HEK293 (cell line): ENCODE results near the gene TIE1.

ENCODE experiments used
- CTCF ChIA-PET: fragments of 350-600 bp; formaldehyde crosslinking; extraction: SDS; loops from one replicate; lab custom pipeline; 2021; ENCODE audit warnings: antibody characterized with exemption; lab: Yijun Ruan, JAX
- POLR2A ChIA-PET: fragments of 300-600 bp; formaldehyde crosslinking; extraction: SDS; loops from one replicate; lab custom pipeline; 2020; ENCODE audit warnings: antibody characterized with exemption, inconsistent platforms; lab: Yijun Ruan, JAX
- H3K27ac ChIP-seq: fragments of 200-500 bp; sonication (Bioruptor generic); 2 replicates; pipeline ENCODE4 v1.5.1; 2014; ENCODE audit warnings: low read depth, low read length, control low read depth, inconsistent platforms; ENCODE audit errors: extremely low read depth
- H3K36me3 ChIP-seq, 2 experiments: fragments of 200-500 bp in 1 of 2; sonication (Bioruptor generic) in 1 of 2; 1 replicate in 1 of 2; 2 replicates in 1 of 2; pipeline ENCODE4 v1.5.1; 2014 to 2017; ENCODE audit warnings: inconsistent platforms in 2 of 2, low read length in 2 of 2; ENCODE audit not compliant: control insufficient read depth in 2 of 2, insufficient read depth in 1 of 2
- H3K4me1 ChIP-seq: fragments of 200-500 bp; sonication (Bioruptor generic); 2 replicates; pipeline ENCODE4 v1.5.1; 2014; ENCODE audit warnings: mild to moderate bottlenecking, low read length, inconsistent platforms; ENCODE audit not compliant: control insufficient read depth, insufficient read depth
- H3K4me3 ChIP-seq: 2 replicates; pipeline ENCODE4 v1.5.1; 2011; ENCODE audit warnings: low read depth, mild to moderate bottlenecking, control low read depth, low read length, moderate library complexity
- H3K9me3 ChIP-seq: fragments of 200-500 bp; sonication (Bioruptor generic); 2 replicates; pipeline ENCODE4 v1.5.1; 2014; ENCODE audit warnings: low read depth, low read length, inconsistent platforms; ENCODE audit not compliant: control insufficient read depth, insufficient read depth
- MZF1 ChIP-seq: fragments of 450-650 bp; formaldehyde crosslinking; IDR thresholded peaks from 2 replicates; pipeline ENCODE4 v1.5.1; 2017; ENCODE audit warnings: missing biosample characterization, missing genetic modification characterization, borderline replicate concordance
- SCRT2 ChIP-seq: fragments of 450-650 bp; formaldehyde crosslinking; IDR thresholded peaks from 2 replicates; pipeline ENCODE4 v1.5.1; 2016; ENCODE audit warnings: missing biosample characterization, missing genetic modification characterization
- SP7 ChIP-seq: fragments of 450-650 bp; formaldehyde crosslinking; IDR thresholded peaks from 2 replicates; pipeline ENCODE4 v1.5.1; 2016; ENCODE audit warnings: missing biosample characterization, missing genetic modification characterization
- ZBTB1 ChIP-seq: fragments of 450-650 bp; formaldehyde crosslinking; IDR thresholded peaks from 2 replicates; pipeline ENCODE4 v1.5.1; 2016; ENCODE audit warnings: missing biosample characterization, missing genetic modification characterization
- ZBTB48 ChIP-seq: fragments of 450-650 bp; formaldehyde crosslinking; IDR thresholded peaks from 2 replicates; pipeline ENCODE4 v1.5.1; 2016; ENCODE audit warnings: missing biosample characterization, missing genetic modification characterization
- ZEB2 ChIP-seq: fragments of 450-650 bp; formaldehyde crosslinking; IDR thresholded peaks from 2 replicates; pipeline ENCODE4 v1.5.1; 2016; ENCODE audit warnings: missing biosample characterization, missing genetic modification characterization
- ZNF133 ChIP-seq: fragments of 450-650 bp; formaldehyde crosslinking; IDR thresholded peaks from 2 replicates; pipeline ENCODE4 v1.5.1; 2016; ENCODE audit warnings: missing biosample characterization, missing genetic modification characterization
- ZNF155 ChIP-seq: fragments of 450-650 bp; formaldehyde crosslinking; IDR thresholded peaks from 2 replicates; pipeline ENCODE4 v1.5.1; 2016; ENCODE audit warnings: missing biosample characterization, missing genetic modification characterization
- ZNF174 ChIP-seq: fragments of 450-650 bp; formaldehyde crosslinking; IDR thresholded peaks from 2 replicates; pipeline ENCODE4 v1.5.0; 2017; ENCODE audit warnings: missing biosample characterization, mild to moderate bottlenecking, missing genetic modification characterization
- ZNF248 ChIP-seq: fragments of 450-650 bp; formaldehyde crosslinking; IDR thresholded peaks from 2 replicates; pipeline ENCODE4 v1.5.1; 2017; ENCODE audit warnings: missing biosample characterization, missing genetic modification characterization
- ZNF366 ChIP-seq: fragments of 450-650 bp; formaldehyde crosslinking; conservative IDR thresholded peaks from 2 replicates; pipeline ENCODE4 v1.5.1; 2016; ENCODE audit warnings: missing biosample characterization, missing genetic modification characterization
- ZNF37A ChIP-seq: fragments of 450-650 bp; IDR thresholded peaks from 2 replicates; pipeline ENCODE4 v1.5.1; 2018; ENCODE audit warnings: missing biosample characterization, missing genetic modification characterization
- ZNF391 ChIP-seq: fragments of 450-650 bp; formaldehyde crosslinking; IDR thresholded peaks from 2 replicates; pipeline ENCODE4 v1.5.1; 2016; ENCODE audit warnings: low read depth, missing biosample characterization, missing genetic modification characterization, borderline replicate concordance
- ZNF560 ChIP-seq: fragments of 450-650 bp; formaldehyde crosslinking; IDR thresholded peaks from 2 replicates; pipeline ENCODE4 v1.5.1; 2017; ENCODE audit warnings: missing biosample characterization, missing genetic modification characterization, borderline replicate concordance
- ZNF629 ChIP-seq: fragments of 450-650 bp; formaldehyde crosslinking; IDR thresholded peaks from 2 replicates; pipeline ENCODE4 v1.5.1; 2017; ENCODE audit warnings: missing biosample characterization, missing genetic modification characterization
- ZNF660 ChIP-seq: fragments of 450-650 bp; IDR thresholded peaks from 2 replicates; pipeline ENCODE4 v1.5.1; 2018; ENCODE audit warnings: missing biosample characterization, mild to moderate bottlenecking, missing genetic modification characterization
- ZNF664 ChIP-seq: fragments of 450-650 bp; formaldehyde crosslinking; IDR thresholded peaks from 2 replicates; pipeline ENCODE4 v1.5.1; 2016; ENCODE audit warnings: missing biosample characterization, missing genetic modification characterization
- ZNF747 ChIP-seq: fragments of 450-650 bp; formaldehyde crosslinking; IDR thresholded peaks from 2 replicates; pipeline ENCODE4 v1.5.1; 2016; ENCODE audit warnings: missing biosample characterization, missing genetic modification characterization
- ZNF843 ChIP-seq: fragments of 450-650 bp; formaldehyde crosslinking; IDR thresholded peaks from 2 replicates; pipeline ENCODE4 v1.5.1; 2016; ENCODE audit warnings: missing biosample characterization, missing genetic modification characterization
- ZXDB ChIP-seq: fragments of 450-650 bp; formaldehyde crosslinking; IDR thresholded peaks from 2 replicates; pipeline ENCODE4 v1.5.1; 2016; ENCODE audit warnings: missing biosample characterization, missing genetic modification characterization
- TF ChIP-seq, protein P1 (sequence below): fragments of 450-650 bp; formaldehyde crosslinking; IDR thresholded peaks from 2 replicates; pipeline ENCODE4 v1.5.1; 2016; ENCODE audit warnings: missing biosample characterization, missing genetic modification characterization
- TF ChIP-seq, protein P2 (sequence below): fragments of 450-650 bp; formaldehyde crosslinking; IDR thresholded peaks from 2 replicates; pipeline ENCODE4 v1.5.1; 2016; ENCODE audit warnings: missing biosample characterization, missing genetic modification characterization
- TF ChIP-seq, protein P3 (sequence below): fragments of 450-650 bp; formaldehyde crosslinking; IDR thresholded peaks from 2 replicates; pipeline ENCODE4 v1.5.1; 2016; ENCODE audit warnings: missing biosample characterization, missing genetic modification characterization
- TF ChIP-seq, protein P4 (sequence below): fragments of 450-650 bp; formaldehyde crosslinking; IDR thresholded peaks from 2 replicates; pipeline ENCODE4 v1.5.1; 2016; ENCODE audit warnings: missing biosample characterization, missing genetic modification characterization

Gene TIE1

DNA sequence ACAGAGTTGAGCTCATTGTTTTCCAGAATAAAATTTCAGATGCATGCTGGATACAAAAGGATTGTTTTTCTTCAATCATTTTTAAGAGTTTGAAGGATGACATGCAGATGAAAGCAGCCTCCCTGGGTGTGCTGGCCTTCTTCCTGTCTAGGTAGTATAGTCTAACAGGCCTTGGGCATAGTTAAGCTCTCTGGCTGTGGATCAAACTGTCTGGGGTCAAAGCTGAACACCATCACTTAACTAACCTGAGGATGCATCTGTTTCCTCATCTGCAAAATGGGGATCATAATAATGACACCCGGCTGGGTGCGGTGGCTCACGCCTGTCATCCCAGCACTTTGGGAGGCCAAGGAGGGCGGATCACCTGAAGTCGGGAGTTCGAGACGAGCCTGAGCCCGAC is 6.0 kb upstream of the TIE1 start:
- Histone ChIP-seq H3K4me1 (peaks cover 4% of the 10 kb centered on the region), H3K27ac (no peak overlapping the region), H3K4me3 (no peak overlapping the region), H3K9me3 (no peaks in the 10 kb centered on the region), H3K36me3 (no peaks in the 10 kb centered on the region)
- POLR2A ChIA-PET: no interaction called here
- TF ChIP-seq ZNF843 (tag by site-specific recombination) (no peak), SP7 (tag by site-specific recombination) (no peak), ZNF155 (tag by site-specific recombination) (no peak), ZNF629 (no peak), ZNF560 (tag by site-specific recombination) (no peak), ZNF37A (tag by site-specific recombination) (no peak), MZF1 (tag by site-specific recombination) (no peak), ZBTB48 (tag by site-specific recombination) (no peak), ZNF391 (no peak), ZBTB1 (no peak), ZNF366 (no peak), ZNF664 (tag by site-specific recombination) (no peak), SCRT2 (tag by site-specific recombination) (no peak), ZNF660 (tag by site-specific recombination) (no peak), ZNF174 (tag by site-specific recombination) (no peak), ZNF248 (no peak)
- TF ChIP-seq, protein P1, sequence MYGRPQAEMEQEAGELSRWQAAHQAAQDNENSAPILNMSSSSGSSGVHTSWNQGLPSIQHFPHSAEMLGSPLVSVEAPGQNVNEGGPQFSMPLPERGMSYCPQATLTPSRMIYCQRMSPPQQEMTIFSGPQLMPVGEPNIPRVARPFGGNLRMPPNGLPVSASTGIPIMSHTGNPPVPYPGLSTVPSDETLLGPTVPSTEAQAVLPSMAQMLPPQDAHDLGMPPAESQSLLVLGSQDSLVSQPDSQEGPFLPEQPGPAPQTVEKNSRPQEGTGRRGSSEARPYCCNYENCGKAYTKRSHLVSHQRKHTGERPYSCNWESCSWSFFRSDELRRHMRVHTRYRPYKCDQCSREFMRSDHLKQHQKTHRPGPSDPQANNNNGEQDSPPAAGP (tag by site-specific recombination): no peak
- TF ChIP-seq, protein P2, sequence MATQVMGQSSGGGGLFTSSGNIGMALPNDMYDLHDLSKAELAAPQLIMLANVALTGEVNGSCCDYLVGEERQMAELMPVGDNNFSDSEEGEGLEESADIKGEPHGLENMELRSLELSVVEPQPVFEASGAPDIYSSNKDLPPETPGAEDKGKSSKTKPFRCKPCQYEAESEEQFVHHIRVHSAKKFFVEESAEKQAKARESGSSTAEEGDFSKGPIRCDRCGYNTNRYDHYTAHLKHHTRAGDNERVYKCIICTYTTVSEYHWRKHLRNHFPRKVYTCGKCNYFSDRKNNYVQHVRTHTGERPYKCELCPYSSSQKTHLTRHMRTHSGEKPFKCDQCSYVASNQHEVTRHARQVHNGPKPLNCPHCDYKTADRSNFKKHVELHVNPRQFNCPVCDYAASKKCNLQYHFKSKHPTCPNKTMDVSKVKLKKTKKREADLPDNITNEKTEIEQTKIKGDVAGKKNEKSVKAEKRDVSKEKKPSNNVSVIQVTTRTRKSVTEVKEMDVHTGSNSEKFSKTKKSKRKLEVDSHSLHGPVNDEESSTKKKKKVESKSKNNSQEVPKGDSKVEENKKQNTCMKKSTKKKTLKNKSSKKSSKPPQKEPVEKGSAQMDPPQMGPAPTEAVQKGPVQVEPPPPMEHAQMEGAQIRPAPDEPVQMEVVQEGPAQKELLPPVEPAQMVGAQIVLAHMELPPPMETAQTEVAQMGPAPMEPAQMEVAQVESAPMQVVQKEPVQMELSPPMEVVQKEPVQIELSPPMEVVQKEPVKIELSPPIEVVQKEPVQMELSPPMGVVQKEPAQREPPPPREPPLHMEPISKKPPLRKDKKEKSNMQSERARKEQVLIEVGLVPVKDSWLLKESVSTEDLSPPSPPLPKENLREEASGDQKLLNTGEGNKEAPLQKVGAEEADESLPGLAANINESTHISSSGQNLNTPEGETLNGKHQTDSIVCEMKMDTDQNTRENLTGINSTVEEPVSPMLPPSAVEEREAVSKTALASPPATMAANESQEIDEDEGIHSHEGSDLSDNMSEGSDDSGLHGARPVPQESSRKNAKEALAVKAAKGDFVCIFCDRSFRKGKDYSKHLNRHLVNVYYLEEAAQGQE (tag by site-specific recombination): no peak
- TF ChIP-seq, protein P3, sequence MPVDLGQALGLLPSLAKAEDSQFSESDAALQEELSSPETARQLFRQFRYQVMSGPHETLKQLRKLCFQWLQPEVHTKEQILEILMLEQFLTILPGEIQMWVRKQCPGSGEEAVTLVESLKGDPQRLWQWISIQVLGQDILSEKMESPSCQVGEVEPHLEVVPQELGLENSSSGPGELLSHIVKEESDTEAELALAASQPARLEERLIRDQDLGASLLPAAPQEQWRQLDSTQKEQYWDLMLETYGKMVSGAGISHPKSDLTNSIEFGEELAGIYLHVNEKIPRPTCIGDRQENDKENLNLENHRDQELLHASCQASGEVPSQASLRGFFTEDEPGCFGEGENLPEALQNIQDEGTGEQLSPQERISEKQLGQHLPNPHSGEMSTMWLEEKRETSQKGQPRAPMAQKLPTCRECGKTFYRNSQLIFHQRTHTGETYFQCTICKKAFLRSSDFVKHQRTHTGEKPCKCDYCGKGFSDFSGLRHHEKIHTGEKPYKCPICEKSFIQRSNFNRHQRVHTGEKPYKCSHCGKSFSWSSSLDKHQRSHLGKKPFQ: no peak
- TF ChIP-seq, protein P4, sequence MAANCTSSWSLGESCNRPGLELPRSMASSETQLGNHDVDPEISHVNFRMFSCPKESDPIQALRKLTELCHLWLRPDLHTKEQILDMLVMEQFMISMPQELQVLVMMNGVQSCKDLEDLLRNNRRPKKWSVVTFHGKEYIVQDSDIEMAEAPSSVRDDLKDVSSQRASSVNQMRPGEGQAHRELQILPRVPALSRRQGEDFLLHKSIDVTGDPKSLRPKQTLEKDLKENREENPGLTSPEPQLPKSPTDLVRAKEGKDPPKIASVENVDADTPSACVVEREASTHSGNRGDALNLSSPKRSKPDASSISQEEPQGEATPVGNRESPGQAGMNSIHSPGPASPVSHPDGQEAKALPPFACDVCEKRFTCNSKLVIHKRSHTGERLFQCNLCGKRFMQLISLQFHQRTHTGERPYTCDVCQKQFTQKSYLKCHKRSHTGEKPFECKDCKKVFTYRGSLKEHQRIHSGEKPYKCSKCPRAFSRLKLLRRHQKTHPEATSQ (tag by site-specific recombination): no peak
- CTCF ChIA-PET: interaction anchor here (1.2 kb wide), 2 partner anchors 9 to 28 kb away, joined by 4 to 5 read pairs; partner anchors contain the start of gene C1orf210

DNA sequence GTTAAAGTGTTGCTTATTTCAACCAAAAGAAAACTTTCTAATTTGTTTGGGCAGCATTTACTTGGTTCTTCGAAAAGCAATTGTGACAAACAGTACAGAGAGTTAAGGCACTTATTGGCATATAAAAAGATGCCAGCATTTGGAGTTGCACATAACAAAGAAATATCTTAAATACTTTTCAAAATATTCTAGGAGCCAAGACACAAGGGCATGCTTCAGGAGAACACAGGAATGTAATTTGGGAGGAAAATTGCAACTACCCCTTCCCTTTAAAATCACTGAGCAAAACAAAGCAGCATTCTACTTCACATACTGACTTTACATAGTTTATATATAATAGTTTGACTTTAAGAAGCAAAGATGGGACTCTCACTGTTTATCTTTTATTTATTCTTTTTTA is 4.6 kb upstream of the TIE1 start:
- ChIA-PET CTCF (no interaction called here), POLR2A (no interaction called here)
- Histone ChIP-seq H3K27ac (no peak overlapping the region), H3K36me3 (no peaks in the 10 kb centered on the region), H3K4me1 (peaks cover 4% of the 10 kb centered on the region), H3K4me3 (no peak overlapping the region), H3K9me3 (no peaks in the 10 kb centered on the region)
- no peak for TF ChIP-seq ZNF133 (tag by site-specific recombination)
- no peak for TF ChIP-seq ZNF747 (tag by site-specific recombination)
- no peak for TF ChIP-seq ZXDB
- TF ChIP-seq ZEB2: no peak
